Tibial nerve (tissue), 4 donors: ENCODE measurements around the gene A2M. TPM values are rescaled to one million over a fixed set of nuclear protein-coding genes. Genes with fewer than 3 reads are reported as not detected.

Experiments used
- DNase-seq, 2 donors: peaks; one replicate each; pipeline ENCODE4 v3.0.0-alpha.2; 2019; ENCODE audit warnings: low spot score in 2 of 2
- H3K27ac ChIP-seq, 4 donors: fragments of 200-600 bp; sonication (generic) in 3 of 4; one replicate each; pipeline ENCODE4 v1.5.1; 2017 to 2019; ENCODE audit warnings: mild to moderate bottlenecking in 1 of 4
- H3K27me3 ChIP-seq, 2 donors: fragments of 200-600 bp; sonication (generic) in 1 of 2; one replicate each; pipeline versions ENCODE4 v1.5.1 to v1.6.0; 2017 to 2019
- H3K36me3 ChIP-seq, 3 donors: fragments of 200-600 bp; sonication (generic); one replicate each; pipeline ENCODE4 v1.5.1; 2018 to 2019
- H3K4me1 ChIP-seq, 4 donors: fragments of 200-600 bp; sonication (generic) in 3 of 4; one replicate each; pipeline ENCODE4 v1.5.1; 2017 to 2019
- H3K4me3 ChIP-seq, 4 donors: fragments of 200-600 bp; sonication (generic) in 3 of 4; one replicate each; pipeline ENCODE4 v1.5.1; 2017 to 2019; ENCODE audit warnings: mild to moderate bottlenecking in 1 of 4, moderate library complexity in 1 of 4
- H3K9me3 ChIP-seq, 4 donors: fragments of 200-600 bp; sonication (generic) in 3 of 4; one replicate each; pipeline ENCODE4 v1.5.1; 2017 to 2019
- EP300 ChIP-seq, 2 donors: sonication (generic); formaldehyde crosslinking; IDR thresholded peaks; one replicate each; pipeline ENCODE4 v1.6.1; 2017; ENCODE audit warnings: antibody characterized with exemption in 2 of 2, mild to moderate bottlenecking in 1 of 2
- POLR2A ChIP-seq, 2 donors: fragments of 450-650 bp; IDR thresholded peaks; one replicate each; pipeline ENCODE4 v1.6.1; 2017; ENCODE audit warnings: antibody characterized with exemption in 2 of 2, mild to moderate bottlenecking in 2 of 2, moderate library complexity in 2 of 2
- WGBS, 2 donors: methylation state at CpG; one replicate each; pipeline ENCODE4 v1.1.5; 2018; 5-methylcytosine and 5-hydroxymethylcytosine counted together
- total RNA-seq, 4 donors: library from RNA; depleted of rRNA; stranded (reverse); fragments of >200 nt; gene quantifications; one replicate each; pipeline ENCODE4 v1.1.0, GENCODE V29; 2016
- TF ChIP-seq, protein P1 (sequence below), 5 experiments: fragments of 200-600 bp in 3 of 5; fragments of 450-650 bp in 2 of 5; sonication (generic) in 3 of 5; IDR thresholded peaks; one replicate each; pipeline ENCODE4 v1.5.1; 2016 to 2019; ENCODE audit warnings: antibody characterized with exemption in 5 of 5, mild to moderate bottlenecking in 3 of 5, moderate library complexity in 2 of 5

A2M gene
- total RNA-seq, 4 donors from 2014 or later: 183 to 396 (median 303) TPM

- H3K27ac ChIP-seq: no peak overlapping the region
- peaks cover 0 to 55% (median 6%) of the 10 kb centered on the region in 3 donors for H3K36me3 ChIP-seq
- no peak overlapping the region for H3K4me3 ChIP-seq
- no peak for DNase-seq
- H3K9me3 ChIP-seq: no peaks in the 10 kb centered on the region
- peaks cover 0 to 21% (median 5%) of the 10 kb centered on the region in 4 donors for H3K4me1 ChIP-seq
- 79 to 97% methylated on average over 1 of the region's 1 CpG for WGBS, 2 donors
- TF ChIP-seq, protein P1, sequence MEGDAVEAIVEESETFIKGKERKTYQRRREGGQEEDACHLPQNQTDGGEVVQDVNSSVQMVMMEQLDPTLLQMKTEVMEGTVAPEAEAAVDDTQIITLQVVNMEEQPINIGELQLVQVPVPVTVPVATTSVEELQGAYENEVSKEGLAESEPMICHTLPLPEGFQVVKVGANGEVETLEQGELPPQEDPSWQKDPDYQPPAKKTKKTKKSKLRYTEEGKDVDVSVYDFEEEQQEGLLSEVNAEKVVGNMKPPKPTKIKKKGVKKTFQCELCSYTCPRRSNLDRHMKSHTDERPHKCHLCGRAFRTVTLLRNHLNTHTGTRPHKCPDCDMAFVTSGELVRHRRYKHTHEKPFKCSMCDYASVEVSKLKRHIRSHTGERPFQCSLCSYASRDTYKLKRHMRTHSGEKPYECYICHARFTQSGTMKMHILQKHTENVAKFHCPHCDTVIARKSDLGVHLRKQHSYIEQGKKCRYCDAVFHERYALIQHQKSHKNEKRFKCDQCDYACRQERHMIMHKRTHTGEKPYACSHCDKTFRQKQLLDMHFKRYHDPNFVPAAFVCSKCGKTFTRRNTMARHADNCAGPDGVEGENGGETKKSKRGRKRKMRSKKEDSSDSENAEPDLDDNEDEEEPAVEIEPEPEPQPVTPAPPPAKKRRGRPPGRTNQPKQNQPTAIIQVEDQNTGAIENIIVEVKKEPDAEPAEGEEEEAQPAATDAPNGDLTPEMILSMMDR (IDR thresholded peaks at IDR 0.05): no peak
- no peak for TF ChIP-seq EP300 (IDR thresholded peaks at IDR 0.05)
- TF ChIP-seq POLR2A (IDR thresholded peaks at IDR 0.05): no peak
- H3K27me3 ChIP-seq: no peaks in the 10 kb centered on the region
Observed at GRCh38 chr12:9068086-9068485, 47.6 kb downstream of the A2M start.

- Histone ChIP-seq H3K9me3 (no peaks in the 10 kb centered on the region), H3K36me3 (peaks cover 0 to 45% (median 0%) of the 10 kb centered on the region in 3 donors), H3K27me3 (no peaks in the 10 kb centered on the region), H3K4me3 (no peak overlapping the region), H3K4me1 (peaks cover 0 to 21% (median 5%) of the 10 kb centered on the region in 4 donors), H3K27ac (no peak overlapping the region)
- no peak for DNase-seq
- WGBS, 2 donors: 70 to 75% methylated on average over 3 of the region's 3 CpGs
- TF ChIP-seq, protein P1 (IDR thresholded peaks at IDR 0.05): no peak
- TF ChIP-seq POLR2A (IDR thresholded peaks at IDR 0.05): no peak
- no peak for TF ChIP-seq EP300 (IDR thresholded peaks at IDR 0.05)
Observed at GRCh38 chr12:9066755-9067423, 48.8 kb downstream of the A2M start.

DNA sequence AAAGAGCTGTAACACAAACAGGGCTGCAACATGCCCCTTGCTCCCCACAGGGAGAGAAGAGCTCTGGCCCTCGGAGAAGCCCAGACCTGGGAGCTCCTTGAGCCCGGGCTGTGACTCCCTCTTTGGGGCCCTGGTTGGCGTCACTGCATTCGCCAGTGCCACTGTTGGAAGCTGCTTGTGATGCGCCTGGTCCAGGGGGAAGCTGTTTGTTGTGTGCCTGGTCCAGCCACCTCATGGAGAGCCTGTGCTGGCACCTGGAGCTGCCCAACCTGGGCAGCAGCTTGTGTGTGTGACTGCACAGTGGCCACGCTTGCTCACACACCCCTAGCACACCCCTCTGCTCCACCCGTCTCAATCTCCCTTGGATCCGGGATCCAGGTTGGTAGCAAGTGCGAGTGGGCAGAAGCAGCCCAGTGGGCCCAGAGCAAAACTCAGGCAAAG, 49.5 kb downstream of the A2M start:
- Histone ChIP-seq H3K4me1 (peaks cover 0 to 21% (median 5%) of the 10 kb centered on the region in 4 donors), H3K27ac (no peak overlapping the region), H3K27me3 (no peaks in the 10 kb centered on the region), H3K36me3 (peaks cover 0 to 38% (median 0%) of the 10 kb centered on the region in 3 donors), H3K4me3 (no peak overlapping the region), H3K9me3 (no peaks in the 10 kb centered on the region)
- WGBS, 2 donors: 84 to 94% methylated on average over 7 to 9 of the region's 9 CpGs
- TF ChIP-seq, protein P1 (IDR thresholded peaks at IDR 0.05): no peak
- TF ChIP-seq EP300 (IDR thresholded peaks at IDR 0.05): no peak
- TF ChIP-seq POLR2A (IDR thresholded peaks at IDR 0.05): no peak
- DNase-seq: no peak

GRCh38 chr12:9065607-9065856, 50.2 kb downstream of the A2M start:
- 100% methylated on average over 1 of the region's 1 CpG for WGBS, 2 donors
- Histone ChIP-seq H3K4me3 (peak overlapping the region; percentile 74 to 87 (median 78)), H3K9me3 (no peaks in the 10 kb centered on the region)

More at GRCh38 chr12:9065607-9065856, 50.2 kb downstream of the A2M start:
- Histone ChIP-seq H3K27ac (peak overlapping the region; percentile 94 to 99 (median 98)), H3K4me1 (peaks cover 0 to 21% (median 5%) of the 10 kb centered on the region in 4 donors), H3K36me3 (peaks cover 0 to 31% (median 0%) of the 10 kb centered on the region in 3 donors), H3K27me3 (no peaks in the 10 kb centered on the region)
- no peak for DNase-seq
- TF ChIP-seq, protein P1 (IDR thresholded peaks at IDR 0.05): no peak
- TF ChIP-seq POLR2A (IDR thresholded peaks at IDR 0.05) (no peak), EP300 (IDR thresholded peaks at IDR 0.05) (no peak)
